Measurements from ENCODE around the gene KLHDC1. TPM values are rescaled to one million over a fixed set of nuclear protein-coding genes. Genes with fewer than 3 reads are reported as not detected.
"Not testable (repeated sequence)": the region's sequence is repeated elsewhere in the genome, so short reads cannot be mapped to it uniquely, and the experiment has no call there.

KLHDC1 gene
- total RNA-seq, 1 experiment from 2014 or later = 0.98 TPM

DNA sequence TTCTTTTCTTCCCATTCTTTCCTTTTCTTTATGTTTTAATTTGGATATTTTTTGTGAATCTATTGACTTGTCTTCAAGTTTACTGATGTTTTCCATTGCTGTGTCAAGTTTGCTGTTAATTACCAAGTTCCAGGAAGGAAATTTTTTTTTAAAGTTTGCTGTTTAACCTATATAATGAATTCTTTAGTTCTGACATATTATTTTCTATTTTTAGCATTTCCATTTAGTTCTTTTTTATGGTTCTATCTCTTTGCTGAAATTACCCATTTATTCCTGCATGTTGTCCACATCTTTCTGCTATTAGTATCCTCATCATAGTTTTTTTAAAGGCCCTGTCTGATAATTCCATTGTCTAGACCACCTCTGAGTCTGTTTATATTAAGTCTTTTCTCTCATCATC lies 27.8 kb downstream of the KLHDC1 start:
- Histone ChIP-seq H3K79me2 (ENCODE audit: insufficient read depth, low read length) (no peaks in the 10 kb centered on the region), H3K27ac (ENCODE audit: low read depth, low read length) (no peak overlapping the region), H3K4me2 (ENCODE audit: low read length) (no peak overlapping the region), H3K27me3 (ENCODE audit: insufficient read depth, low read length) (no peaks in the 10 kb centered on the region), H4K20me1 (ENCODE audit: insufficient read depth) (no peaks in the 10 kb centered on the region), H3K9me3 (ENCODE audit: control insufficient read depth in 1 of 2, insufficient read depth in 1 of 2, low read depth in 1 of 2, low read length in 2 of 2) (no peaks in the 10 kb centered on the region), H2AFZ (ENCODE audit: low read depth, low read length, poor library complexity, severe bottlenecking) (no peak overlapping the region), H3K9me2 (ENCODE audit: insufficient read depth) (no peaks in the 10 kb centered on the region), H3K36me3 (ENCODE audit: control insufficient read depth in 1 of 2, insufficient read depth in 2 of 2, low read length in 2 of 2) (no peaks in the 10 kb centered on the region), H3K9ac (ENCODE audit: low read length) (no peak overlapping the region), H3K4me1 (ENCODE audit: control insufficient read depth in 1 of 2, insufficient read depth in 2 of 2, low read length in 2 of 2) (no peaks in the 10 kb centered on the region), H3K4me3 (replicated peaks in 1 of 2; ENCODE audit: low read depth in 1 of 2, low read length in 2 of 2) (no peak overlapping the region)
- no peak for DNase-seq (ENCODE audit: low read depth, low spot score)
- TF ChIP-seq, protein P1, sequence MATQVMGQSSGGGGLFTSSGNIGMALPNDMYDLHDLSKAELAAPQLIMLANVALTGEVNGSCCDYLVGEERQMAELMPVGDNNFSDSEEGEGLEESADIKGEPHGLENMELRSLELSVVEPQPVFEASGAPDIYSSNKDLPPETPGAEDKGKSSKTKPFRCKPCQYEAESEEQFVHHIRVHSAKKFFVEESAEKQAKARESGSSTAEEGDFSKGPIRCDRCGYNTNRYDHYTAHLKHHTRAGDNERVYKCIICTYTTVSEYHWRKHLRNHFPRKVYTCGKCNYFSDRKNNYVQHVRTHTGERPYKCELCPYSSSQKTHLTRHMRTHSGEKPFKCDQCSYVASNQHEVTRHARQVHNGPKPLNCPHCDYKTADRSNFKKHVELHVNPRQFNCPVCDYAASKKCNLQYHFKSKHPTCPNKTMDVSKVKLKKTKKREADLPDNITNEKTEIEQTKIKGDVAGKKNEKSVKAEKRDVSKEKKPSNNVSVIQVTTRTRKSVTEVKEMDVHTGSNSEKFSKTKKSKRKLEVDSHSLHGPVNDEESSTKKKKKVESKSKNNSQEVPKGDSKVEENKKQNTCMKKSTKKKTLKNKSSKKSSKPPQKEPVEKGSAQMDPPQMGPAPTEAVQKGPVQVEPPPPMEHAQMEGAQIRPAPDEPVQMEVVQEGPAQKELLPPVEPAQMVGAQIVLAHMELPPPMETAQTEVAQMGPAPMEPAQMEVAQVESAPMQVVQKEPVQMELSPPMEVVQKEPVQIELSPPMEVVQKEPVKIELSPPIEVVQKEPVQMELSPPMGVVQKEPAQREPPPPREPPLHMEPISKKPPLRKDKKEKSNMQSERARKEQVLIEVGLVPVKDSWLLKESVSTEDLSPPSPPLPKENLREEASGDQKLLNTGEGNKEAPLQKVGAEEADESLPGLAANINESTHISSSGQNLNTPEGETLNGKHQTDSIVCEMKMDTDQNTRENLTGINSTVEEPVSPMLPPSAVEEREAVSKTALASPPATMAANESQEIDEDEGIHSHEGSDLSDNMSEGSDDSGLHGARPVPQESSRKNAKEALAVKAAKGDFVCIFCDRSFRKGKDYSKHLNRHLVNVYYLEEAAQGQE (IDR thresholded peaks at IDR 0.05; ENCODE audit: low read depth) = no peak
- TF ChIP-seq SIN3A (IDR thresholded peaks at IDR 0.05; ENCODE audit: low read depth) (no peak), ELF1 (IDR thresholded peaks at IDR 0.05; ENCODE audit: borderline replicate concordance, low read depth) (no peak)
- POLR2A ChIA-PET = no interaction called here
- no TSS peak for BruUV-seq (replicated peaks)
- CTCF ChIA-PET = no interaction called here
- RAD21 ChIA-PET (ENCODE audit: low non-redundant PET in 1 of 2, low total read pairs in 2 of 2, uncharacterized antibody in 2 of 2, unreplicated experiment in 2 of 2) = no interaction called here
- intact Hi-C loops (cut with micrococcal nuclease) = no loop called here
- ATAC-seq = no peak

- H3K9me2 ChIP-seq (ENCODE audit: insufficient read depth); H3K79me2 ChIP-seq (ENCODE audit: insufficient read depth, low read length); BruUV-seq (replicated peaks); H4K20me1 ChIP-seq (ENCODE audit: insufficient read depth); H3K4me2 ChIP-seq (ENCODE audit: low read length); H3K27ac ChIP-seq (ENCODE audit: low read depth, low read length); H3K4me3 ChIP-seq (replicated peaks in 1 of 2; ENCODE audit: low read depth in 1 of 2, low read length in 2 of 2); H3K36me3 ChIP-seq (ENCODE audit: control insufficient read depth in 1 of 2, insufficient read depth in 2 of 2, low read length in 2 of 2); H3K4me1 ChIP-seq (ENCODE audit: control insufficient read depth in 1 of 2, insufficient read depth in 2 of 2, low read length in 2 of 2); H2AFZ ChIP-seq (ENCODE audit: low read depth, low read length, poor library complexity, severe bottlenecking); DNase-seq (ENCODE audit: low read depth, low spot score); RAD21 ChIA-PET (ENCODE audit: low non-redundant PET in 1 of 2, low total read pairs in 2 of 2, uncharacterized antibody in 2 of 2, unreplicated experiment in 2 of 2); intact Hi-C loops (cut with micrococcal nuclease); CTCF ChIA-PET; POLR2A ChIA-PET; H3K27me3 ChIP-seq (ENCODE audit: insufficient read depth, low read length); H3K9ac ChIP-seq (ENCODE audit: low read length); H3K9me3 ChIP-seq (ENCODE audit: control insufficient read depth in 1 of 2, insufficient read depth in 1 of 2, low read depth in 1 of 2, low read length in 2 of 2); ATAC-seq: not testable (repeated sequence)
Measured at GRCh38 chr14:49721733-49722435, 29.0 kb downstream of the KLHDC1 start.

Measured in HCT116 (cell line).